ENCODE results near the gene GAGE2A. TPM values are rescaled to one million over a fixed set of nuclear protein-coding genes. Genes with fewer than 3 reads are reported as not detected.
A peak's percentile ranks its signal among the peaks of the same experiment; 100 is the strongest.

GAGE2A gene
- total RNA-seq, 2 experiments from 2014 or later = not detected

- CTCF ChIA-PET = no interaction called here
- H3K9me3 Mint-ChIP-seq = peaks cover 4% of the 10 kb centered on the region
- H3K27me3 Mint-ChIP-seq = no peaks in the 10 kb centered on the region
- POLR2A ChIA-PET = interaction anchor here (0.6 kb wide), 1 partner anchor 544 kb away, joined by 4 read pairs; no protein-coding TSS in a partner anchor
- intact Hi-C loops (cut with micrococcal nuclease) = no loop called here
- no peaks in the 10 kb centered on the region for H3K4me1 Mint-ChIP-seq (ENCODE audit: low read depth)
- H3K27ac Mint-ChIP-seq = no peak overlapping the region
- H3K36me3 Mint-ChIP-seq = no peaks in the 10 kb centered on the region
- H3K4me3 Mint-ChIP-seq = no peak overlapping the region
- peak; percentile 9 for DNase-seq
Measured at GRCh38 chrX:49627086-49627777, 37.9 kb downstream of the GAGE2A start.

DNA sequence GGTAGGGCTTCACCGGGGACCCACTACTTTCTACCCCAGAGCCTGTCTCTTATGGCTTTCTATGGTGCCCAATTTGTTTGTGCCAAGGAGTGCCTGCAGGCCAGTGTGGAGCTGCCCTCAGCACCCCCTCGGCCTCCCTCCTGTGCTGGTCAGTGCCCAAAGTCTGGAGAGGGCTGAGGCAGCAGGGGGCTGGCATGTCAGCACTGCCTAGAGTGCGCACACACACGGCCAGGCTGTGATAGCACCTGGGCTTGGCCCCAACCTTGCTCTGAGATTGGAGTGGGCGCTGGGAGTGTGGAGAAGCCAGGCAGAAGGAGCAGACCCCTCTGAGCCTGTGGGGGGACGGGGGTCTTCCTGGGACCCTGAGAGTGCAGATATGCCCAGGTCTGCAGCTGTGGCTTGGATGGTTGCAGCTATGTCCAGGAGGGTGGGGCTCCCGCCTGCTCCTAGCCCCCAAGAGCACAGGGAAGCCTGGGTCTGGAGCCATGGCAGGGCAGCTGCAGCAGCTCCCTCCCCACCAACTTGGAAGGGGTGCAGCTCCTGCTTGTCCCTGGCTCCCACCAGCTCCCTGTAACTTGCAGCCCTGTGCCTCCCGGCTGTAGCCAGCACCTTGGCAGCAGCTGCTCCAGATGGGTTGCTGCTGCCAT, 55.8 kb downstream of the GAGE2A start:
- POLR2A ChIA-PET = no interaction called here

More for the DNA sequence above, 55.8 kb downstream of the GAGE2A start:
- CTCF ChIA-PET = interaction anchor here (0.5 kb wide), 1 partner anchor 519 kb away, joined by 4 read pairs; no protein-coding TSS in a partner anchor
- Mint-ChIP-seq H3K27me3 (no peaks in the 10 kb centered on the region), H3K4me1 (ENCODE audit: low read depth) (no peaks in the 10 kb centered on the region), H3K36me3 (no peaks in the 10 kb centered on the region), H3K27ac (no peak overlapping the region), H3K9me3 (no peaks in the 10 kb centered on the region), H3K4me3 (no peak overlapping the region)
- no peak for DNase-seq
- intact Hi-C loops (cut with micrococcal nuclease) = no loop called here

Other genes with a start within 250 kb of the GAGE2A start
- not detected for gene GAGE12C, start 57.3 kb upstream of the GAGE2A start, total RNA-seq
- gene GAGE12D, start 47.8 kb upstream of the GAGE2A start, total RNA-seq = not detected
- gene GAGE12E, start 38.2 kb upstream of the GAGE2A start, total RNA-seq = not detected
- not detected for gene GAGE12F, start 28.7 kb upstream of the GAGE2A start, total RNA-seq
- gene GAGE12G, start 19.1 kb upstream of the GAGE2A start, total RNA-seq = not detected
- not detected for gene GAGE12H, start 9.5 kb upstream of the GAGE2A start, total RNA-seq
- not detected for gene GAGE1, start 9.5 kb downstream of the GAGE2A start, total RNA-seq
- gene PAGE1, start 106.5 kb downstream of the GAGE2A start, total RNA-seq = not detected
- gene PAGE4, start 239.8 kb downstream of the GAGE2A start, total RNA-seq = not detected

Data from activated CD4-positive, alpha-beta memory T cell treated with anti-CD3 and anti-CD28 coated beads for 36 hours (primary cell).